Retina (tissue), 1 donor: ENCODE data around the gene JPT2.
A peak's percentile ranks its signal among the peaks of the same experiment; 100 is the strongest.
"Not testable (repeated sequence)": the region's sequence is repeated elsewhere in the genome, so short reads cannot be mapped to it uniquely, and the experiment has no call there.

ENCODE experiments used
- DNase-seq: peaks from one replicate; pipeline ENCODE4 v3.0.0-alpha.2; 2016

Gene JPT2

GRCh38 chr16:1710811-1711507, 32.9 kb downstream of the JPT2 start:
- no peak for DNase-seq

DNA sequence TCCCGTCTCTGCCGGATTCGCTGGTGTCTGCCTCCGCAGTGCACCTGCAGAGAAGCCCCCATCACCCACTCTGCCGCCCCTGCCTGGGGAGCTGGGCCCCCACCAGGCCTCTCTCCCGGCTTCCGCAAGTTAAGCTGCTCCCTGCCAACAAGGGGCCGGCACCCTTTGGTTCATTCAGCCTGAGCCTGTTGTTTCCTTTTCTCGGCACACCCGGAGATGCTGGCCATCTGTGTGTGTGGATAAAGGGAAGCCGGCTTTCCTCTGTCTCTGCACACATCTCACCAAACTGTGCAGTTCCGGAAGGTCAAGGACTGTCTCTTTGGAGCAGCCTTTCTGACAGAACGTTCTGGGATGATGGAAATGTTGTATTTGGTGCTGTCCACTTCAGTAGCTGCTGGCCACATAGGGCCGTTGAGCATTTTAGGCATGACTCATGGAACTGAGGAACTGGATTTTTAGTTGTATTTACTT, 34.7 kb downstream of the JPT2 start:
- DNase-seq: no peak

DNA sequence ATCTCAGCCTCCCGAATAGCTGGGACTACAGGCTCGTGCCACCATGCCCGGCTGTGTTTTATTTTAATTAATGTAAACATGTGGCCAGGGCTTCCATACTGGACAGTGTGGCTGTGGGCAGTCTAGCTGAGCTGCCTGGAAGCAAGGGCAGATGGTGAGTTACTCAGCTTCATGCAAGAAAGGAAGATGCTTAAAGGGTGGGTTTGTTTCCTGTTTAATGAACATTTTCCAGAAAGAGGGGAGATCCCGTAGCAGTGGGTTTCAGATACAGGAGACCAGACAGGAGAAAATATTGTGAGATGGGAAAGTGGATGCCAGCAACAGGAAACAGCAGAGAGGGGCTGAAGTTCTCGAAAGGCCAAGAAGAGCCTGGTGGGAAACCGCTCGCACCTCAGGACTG, 35.3 kb downstream of the JPT2 start:
- no peak for DNase-seq

GRCh38 chr16:1713933-1714332, 35.9 kb downstream of the JPT2 start:
- DNase-seq: peak; percentile 55

DNA sequence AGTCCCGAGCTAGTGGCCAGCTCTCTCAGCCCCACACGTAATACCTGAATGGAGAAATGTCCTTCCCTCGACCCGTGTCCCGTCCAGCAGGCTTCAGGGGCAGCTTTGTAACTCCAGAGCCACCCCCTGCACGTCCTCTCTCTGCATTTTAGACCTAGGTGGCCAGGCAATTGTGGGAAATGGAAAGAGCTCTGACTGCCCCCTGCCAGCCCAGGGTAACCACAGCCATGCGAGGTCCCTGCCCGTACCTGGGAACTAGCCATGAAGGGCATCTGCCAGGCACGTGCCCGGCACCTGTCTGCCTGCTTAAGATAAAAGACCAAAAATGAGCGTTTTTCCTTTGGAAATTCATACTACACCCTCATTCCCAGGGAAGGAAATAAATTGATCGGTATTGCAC, 37.1 kb downstream of the JPT2 start:
- no peak for DNase-seq

DNA sequence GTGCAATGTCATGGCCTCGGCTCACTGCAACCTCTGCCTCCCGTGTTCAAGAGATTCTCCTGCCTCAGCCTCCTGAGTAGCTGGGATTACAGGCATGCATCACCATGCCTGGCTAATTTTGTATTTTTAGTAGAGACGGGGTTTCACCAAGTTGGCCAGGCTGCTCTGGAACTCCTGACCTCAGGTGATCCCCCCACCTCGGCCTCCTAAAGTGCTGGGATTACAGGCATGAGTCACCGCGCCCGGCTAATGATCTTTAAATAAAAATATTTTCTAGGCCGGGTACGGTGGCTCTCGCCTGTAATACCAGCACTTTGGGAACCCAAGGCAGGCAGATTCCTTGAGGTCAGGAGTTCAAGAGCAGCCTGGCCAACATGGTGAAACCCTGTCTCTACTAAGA, 40.2 kb downstream of the JPT2 start:
- not testable (repeated sequence) for DNase-seq

DNA sequence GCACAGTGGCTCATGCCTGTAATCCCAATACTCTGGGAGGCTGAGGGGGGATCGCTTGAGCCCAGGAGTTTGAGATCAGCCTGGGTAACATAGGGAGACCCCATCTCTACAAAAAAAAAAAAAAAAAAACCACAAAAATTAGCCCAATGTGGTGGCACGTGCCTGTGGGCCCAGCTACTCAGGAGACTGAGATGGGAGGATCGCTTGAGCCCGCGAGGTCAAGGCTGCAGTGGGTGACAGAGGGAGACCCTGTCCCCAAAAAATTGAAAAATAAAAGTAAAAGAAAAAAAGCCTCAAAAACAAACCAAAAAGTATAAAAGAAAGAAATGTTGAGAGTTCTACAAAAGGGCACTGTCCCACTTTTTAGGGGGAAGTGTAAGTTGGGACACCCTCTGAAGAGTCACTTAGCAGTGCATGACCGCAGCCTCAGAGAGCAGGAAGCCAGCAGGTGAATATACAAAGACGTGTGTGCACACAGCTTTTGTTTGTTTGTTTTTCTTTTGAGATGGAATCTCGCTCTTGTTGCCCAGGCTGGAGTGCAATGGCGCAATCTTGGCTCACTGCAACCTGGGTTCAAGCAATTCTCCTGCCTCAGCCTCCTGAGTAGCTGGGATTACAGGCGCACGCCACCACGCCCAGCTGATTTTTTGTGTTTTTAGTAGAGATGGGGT, 41.6 kb downstream of the JPT2 start:
- DNase-seq: not testable (repeated sequence)

GRCh38 chr16:1721372-1721771, 43.3 kb downstream of the JPT2 start:
- DNase-seq: no peak

GRCh38 chr16:1723450-1724147, 45.5 kb downstream of the JPT2 start:
- peak; percentile 50 for DNase-seq

DNA sequence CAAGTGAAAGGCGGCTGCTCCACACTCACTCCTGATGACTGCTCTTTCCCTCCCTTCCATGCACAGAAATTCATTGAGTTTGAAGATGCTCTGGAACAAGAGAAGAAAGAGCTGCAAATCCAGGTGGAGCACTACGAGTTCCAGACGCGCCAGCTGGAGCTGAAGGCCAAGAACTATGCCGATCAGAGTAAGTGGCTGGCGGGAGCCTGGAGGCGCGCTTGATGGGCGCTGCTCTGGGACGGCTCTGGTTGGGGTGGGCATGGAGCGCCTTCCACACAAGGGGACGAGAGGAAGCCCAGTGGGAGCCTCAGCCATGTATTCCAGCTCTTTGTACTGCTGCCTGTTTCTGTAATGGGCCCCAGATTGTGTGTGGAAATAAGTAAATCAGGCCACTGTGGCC, 46.4 kb downstream of the JPT2 start:
- no peak for DNase-seq

GRCh38 chr16:1726661-1727502, 48.8 kb downstream of the JPT2 start:
- DNase-seq: no peak

GRCh38 chr16:1727651-1728624, 49.9 kb downstream of the JPT2 start:
- no peak for DNase-seq

- no peak for DNase-seq
These were observed 50.9 kb downstream of the JPT2 start for GRCh38 chr16:1729026-1729425.

GRCh38 chr16:1729445-1729844, 51.4 kb downstream of the JPT2 start:
- DNase-seq: no peak

GRCh38 chr16:1731073-1731472, 53.0 kb downstream of the JPT2 start:
- no peak for DNase-seq

- no peak for DNase-seq
These were observed 53.5 kb downstream of the JPT2 start for GRCh38 chr16:1731603-1732002.

GRCh38 chr16:1732071-1732470, 54.0 kb downstream of the JPT2 start:
- DNase-seq: no peak

DNA sequence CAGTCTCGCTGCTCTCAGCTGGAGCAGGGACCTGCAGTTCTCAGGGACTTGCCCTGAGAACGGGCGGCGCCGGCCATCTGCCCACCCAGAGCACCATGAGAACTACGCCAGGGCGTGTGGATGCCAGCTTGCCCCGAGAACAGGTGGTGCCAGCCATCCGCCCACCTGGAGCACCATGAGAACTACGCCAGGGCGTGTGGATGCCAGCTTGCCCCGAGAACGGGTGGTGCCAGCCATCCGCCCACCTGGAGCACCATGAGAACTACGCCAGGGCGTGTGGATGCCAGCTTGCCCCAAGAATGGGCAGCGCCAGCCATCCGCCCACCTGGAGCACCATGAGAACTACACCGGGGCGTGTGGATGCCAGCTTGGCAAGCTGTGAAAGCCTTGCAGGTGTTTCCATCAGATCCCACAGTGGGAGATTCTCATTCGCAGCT, 54.5 kb downstream of the JPT2 start:
- not testable (repeated sequence) for DNase-seq

DNA sequence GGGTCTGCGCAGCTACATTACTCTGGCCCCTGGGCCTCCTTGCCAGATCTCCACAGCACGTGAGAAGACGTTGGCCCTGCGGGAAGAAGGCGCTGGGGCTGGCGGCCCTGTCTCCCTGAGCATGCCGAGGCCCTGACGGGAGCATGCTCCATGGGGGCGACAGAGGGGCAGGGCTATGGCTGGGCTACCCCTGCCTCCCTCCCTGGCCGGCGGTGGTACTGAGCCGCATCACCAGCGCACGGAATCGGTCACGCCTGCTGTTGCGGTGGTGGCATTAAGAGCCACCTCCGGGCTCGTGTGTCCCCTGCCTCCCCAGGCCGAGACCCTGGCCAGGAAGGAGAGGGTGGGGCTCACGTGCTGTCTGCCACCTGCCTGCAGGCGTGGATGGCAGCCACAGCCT, 56.0 kb downstream of the JPT2 start:
- no peak for DNase-seq

DNA sequence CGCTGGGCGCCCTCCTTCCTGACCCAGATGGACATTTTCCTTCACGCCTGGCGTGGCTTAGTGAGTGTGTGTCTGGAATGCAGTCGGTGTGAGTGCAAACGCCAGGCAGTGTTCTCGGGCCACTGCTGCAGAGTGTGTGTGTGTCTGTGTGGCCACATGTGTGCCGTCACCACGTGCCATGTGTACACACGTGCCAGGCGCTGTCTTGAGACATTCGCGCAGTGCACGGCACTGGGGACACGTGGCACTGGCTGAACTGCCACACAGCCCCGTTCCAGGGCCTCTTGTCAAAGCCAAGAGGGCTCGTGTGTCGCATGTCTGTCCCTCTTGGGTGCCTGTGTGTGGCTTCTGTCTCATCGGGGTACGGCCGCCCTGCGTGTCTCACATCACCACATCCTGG, 56.7 kb downstream of the JPT2 start:
- DNase-seq: no peak

DNA sequence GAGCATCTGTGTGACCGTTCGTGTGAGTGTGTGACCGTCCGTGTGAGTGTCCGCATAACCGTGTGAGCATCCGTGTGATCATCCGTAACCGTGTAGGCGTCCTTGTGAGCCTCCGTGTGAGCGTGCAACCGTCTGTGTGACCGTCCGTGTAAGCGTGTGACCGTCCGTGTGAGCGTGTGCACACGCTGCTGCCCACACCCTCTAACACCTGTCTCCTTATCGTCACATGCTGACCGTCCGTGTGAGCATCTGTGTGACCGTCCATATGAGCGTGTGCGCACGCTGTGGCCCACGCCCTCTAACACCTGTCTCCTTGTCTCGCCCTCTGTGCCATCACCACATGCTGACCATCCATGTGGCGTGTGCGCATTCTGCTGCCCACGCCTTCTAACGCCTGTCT, 62.2 kb downstream of the JPT2 start:
- no peak for DNase-seq
